Stimulated activated CD8-positive, alpha-beta memory T cell treated with anti-CD3 and anti-CD28 coated beads, Interleukin-12 subunit alpha, Interleukin-12 subunit beta, amount 100 ng/mL, for 4 hours (primary cell): Measurements from ENCODE around the gene ATMIN.
A peak's percentile ranks its signal among the peaks of the same experiment; 100 is the strongest.

Source experiments
- DNase-seq: peaks from one replicate; pipeline ENCODE4 v3.0.0-alpha.2; 2020; ENCODE audit warnings: low read depth

ATMIN gene

GRCh38 chr16:81006211-81006812 is 29.3 kb upstream of the ATMIN start:
- DNase-seq, result peak; percentile 59

- DNase-seq, result peak; percentile 94
Observed at GRCh38 chr16:81006813-81007695, 28.6 kb upstream of the ATMIN start, which contains the start of the genes CENPN and CMC2. Gene CENPN (plus strand): TSS chr16:81007214. CDS start chr16:81011940, 4,726 bp downstream. Gene CMC2 (minus strand): TSS chr16:81006885. CDS start chr16:80997394, 9,491 bp downstream.

GRCh38 chr16:81008505-81008789 is 27.2 kb upstream of the ATMIN start:
- no peak for DNase-seq

- no peak for DNase-seq
Observed at GRCh38 chr16:81012974-81013373, 22.7 kb upstream of the ATMIN start.

- DNase-seq, result no peak
Observed at GRCh38 chr16:81014672-81015071, 21.0 kb upstream of the ATMIN start.

- no peak for DNase-seq
Observed at GRCh38 chr16:81018496-81018895, 17.1 kb upstream of the ATMIN start.

GRCh38 chr16:81026429-81026828 is 9.2 kb upstream of the ATMIN start:
- DNase-seq, result no peak

- no peak for DNase-seq
Observed at GRCh38 chr16:81029930-81030604, 5.6 kb upstream of the ATMIN start.

- DNase-seq, result no peak
Observed at GRCh38 chr16:81035975-81036750, 521 bp downstream of the ATMIN start.

- no peak for DNase-seq
Observed at GRCh38 chr16:81036751-81037350, 1.2 kb downstream of the ATMIN start.

GRCh38 chr16:81040131-81040530 is 4.5 kb downstream of the ATMIN start:
- no peak for DNase-seq

- no peak for DNase-seq
Observed at GRCh38 chr16:81040842-81041241, 5.2 kb downstream of the ATMIN start.

- DNase-seq, result no peak
Observed at GRCh38 chr16:81041696-81042095, 6.1 kb downstream of the ATMIN start.

GRCh38 chr16:81042821-81043220 is 7.2 kb downstream of the ATMIN start:
- DNase-seq, result no peak

GRCh38 chr16:81053761-81054160 is 18.1 kb downstream of the ATMIN start:
- no peak for DNase-seq

- no peak for DNase-seq
Observed at GRCh38 chr16:81060576-81061306, 25.1 kb downstream of the ATMIN start.

GRCh38 chr16:81061307-81061640 is 25.6 kb downstream of the ATMIN start:
- DNase-seq, result no peak

GRCh38 chr16:81061871-81062608 is 26.4 kb downstream of the ATMIN start:
- no peak for DNase-seq

- no peak for DNase-seq
Observed at GRCh38 chr16:81066681-81067080, 31.0 kb downstream of the ATMIN start.

- DNase-seq, result no peak
Observed at GRCh38 chr16:81067166-81067565, 31.5 kb downstream of the ATMIN start.

GRCh38 chr16:81069063-81069462 is 33.4 kb downstream of the ATMIN start:
- DNase-seq, result no peak
